Measurements from ENCODE around the gene NFAT5.

NFAT5 gene

DNA sequence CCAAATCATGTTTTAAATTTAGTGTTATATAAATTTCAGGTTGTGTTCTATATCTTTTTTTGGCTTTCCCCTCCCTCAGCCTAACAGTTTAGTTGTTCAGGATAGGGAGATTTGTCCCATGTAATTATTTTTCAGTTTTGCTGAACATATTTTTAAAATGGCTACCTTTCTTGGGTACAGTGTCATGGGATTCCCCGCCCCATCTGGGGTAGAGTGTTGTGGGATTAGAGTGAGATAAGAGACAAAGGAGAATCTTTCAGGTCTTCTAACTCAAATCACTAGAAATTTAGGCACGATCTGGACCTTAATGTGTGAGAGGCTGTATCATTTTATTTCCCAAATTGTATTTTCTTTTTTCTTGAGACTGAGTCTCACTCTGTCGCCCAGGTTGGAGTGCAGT is 24.8 kb downstream of the NFAT5 start:
- DNase-seq (ENCODE audit: extremely low read depth in 1 of 2, low read depth in 1 of 2), result no peak

DNA sequence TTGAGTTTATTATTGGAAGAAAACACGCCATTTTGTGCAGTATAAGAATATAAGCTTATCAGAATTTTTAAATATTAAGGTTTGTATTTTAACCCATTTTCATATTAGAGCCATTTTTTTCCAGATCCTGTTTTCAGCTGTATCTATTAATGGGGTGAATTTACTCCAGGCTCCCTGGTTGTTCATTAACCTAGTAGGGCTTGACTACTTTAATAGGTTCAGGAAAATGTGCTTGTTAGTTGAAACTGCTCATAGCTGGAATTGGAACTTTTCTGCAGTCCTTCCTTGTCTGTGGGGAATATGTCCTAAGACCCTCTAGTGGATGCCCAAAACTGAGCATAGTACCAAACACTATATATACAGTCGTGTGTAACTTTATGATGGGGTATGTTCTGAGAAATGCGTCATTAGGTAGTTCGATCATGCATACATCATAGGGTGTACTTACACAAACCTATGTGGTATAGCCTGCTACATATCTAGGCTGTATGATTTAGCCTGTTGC is 28.0 kb downstream of the NFAT5 start:
- DNase-seq (ENCODE audit: extremely low read depth in 1 of 2, low read depth in 1 of 2), result no peak

DNA sequence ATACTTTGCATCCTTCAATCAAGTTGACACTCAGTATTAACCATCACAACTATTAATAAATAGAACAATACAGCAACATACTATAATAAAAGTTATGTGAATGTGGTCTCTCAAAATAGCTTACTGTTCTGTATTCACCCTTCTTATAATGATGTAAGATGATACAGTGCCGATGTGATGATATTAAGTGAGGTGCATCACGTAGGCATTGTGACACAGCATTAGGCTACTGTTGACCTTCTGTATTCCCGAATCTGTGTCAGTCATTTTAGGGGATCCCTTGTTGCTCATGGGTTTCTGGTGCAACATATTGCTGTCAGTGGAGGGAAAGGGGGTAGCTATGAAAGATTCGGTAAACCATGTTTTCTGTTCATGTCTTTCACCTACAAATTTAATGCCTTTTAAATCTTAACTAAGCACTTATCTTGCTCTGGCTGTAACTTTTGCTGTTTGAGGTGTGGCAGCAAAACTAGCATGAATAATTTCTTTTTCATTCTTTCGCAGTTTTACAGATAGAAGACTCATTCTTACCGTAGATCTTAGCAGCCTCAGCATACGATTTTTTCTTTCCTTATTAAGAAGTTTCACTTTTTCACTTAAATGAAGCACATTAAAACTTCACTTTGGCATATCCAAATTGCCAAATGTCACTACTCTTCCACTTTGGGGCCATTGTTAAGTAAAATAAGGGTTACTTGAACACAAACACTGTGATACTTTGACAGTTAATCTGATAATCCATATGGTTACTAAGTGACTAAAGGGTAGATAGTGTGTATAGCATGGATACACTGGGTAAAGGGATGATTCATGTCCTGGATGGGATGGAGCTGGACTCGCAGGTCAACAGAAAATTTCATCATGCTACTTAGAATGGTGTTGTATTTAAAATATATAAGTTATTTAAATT is 29.6 kb downstream of the NFAT5 start:
- no peak for DNase-seq (ENCODE audit: extremely low read depth in 1 of 2, low read depth in 1 of 2)

- DNase-seq (ENCODE audit: extremely low read depth in 1 of 2, low read depth in 1 of 2), result no peak
Measured at GRCh38 chr16:69596801-69597200, 31.0 kb downstream of the NFAT5 start.

DNA sequence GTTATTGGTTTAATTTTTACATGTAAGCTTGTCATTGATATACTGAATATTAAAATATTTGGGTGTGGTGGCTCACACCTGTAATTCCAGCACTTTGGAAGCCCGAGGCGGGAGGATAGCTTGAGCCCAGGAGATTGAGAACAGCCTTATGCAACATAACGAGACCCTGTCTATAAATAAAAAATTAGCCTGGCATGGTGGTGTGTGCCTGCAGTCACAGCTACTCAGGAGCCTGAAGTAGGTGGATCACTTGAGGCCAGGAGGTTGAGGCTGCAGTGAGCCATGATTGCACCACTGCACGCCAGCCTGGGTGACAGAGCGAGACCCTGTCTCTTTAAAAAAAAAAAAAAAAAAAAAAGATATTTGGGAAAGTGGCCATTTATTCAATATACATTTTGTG is 32.3 kb downstream of the NFAT5 start:
- no peak for DNase-seq (ENCODE audit: extremely low read depth in 1 of 2, low read depth in 1 of 2)

DNA sequence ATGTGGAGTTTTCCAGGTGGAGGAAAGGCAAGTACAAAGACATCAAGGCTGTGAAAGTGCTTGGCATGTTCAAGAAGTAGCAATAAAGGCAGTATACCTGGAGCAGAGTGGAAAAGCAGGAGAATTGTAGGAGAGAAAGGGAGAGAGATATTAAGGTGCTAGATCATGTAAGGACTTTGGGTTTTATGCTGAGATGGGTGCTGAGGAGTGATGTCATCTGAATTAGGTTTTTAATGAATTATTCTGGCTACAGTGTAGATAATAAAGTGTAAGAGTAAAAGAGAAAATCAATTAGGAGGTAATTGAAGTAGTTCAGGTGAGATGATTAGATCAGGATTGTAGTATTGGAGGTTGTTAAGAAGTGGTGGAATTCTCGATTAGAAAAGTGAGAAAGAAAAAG is 34.0 kb downstream of the NFAT5 start:
- no peak for DNase-seq (ENCODE audit: extremely low read depth in 1 of 2, low read depth in 1 of 2)

DNA sequence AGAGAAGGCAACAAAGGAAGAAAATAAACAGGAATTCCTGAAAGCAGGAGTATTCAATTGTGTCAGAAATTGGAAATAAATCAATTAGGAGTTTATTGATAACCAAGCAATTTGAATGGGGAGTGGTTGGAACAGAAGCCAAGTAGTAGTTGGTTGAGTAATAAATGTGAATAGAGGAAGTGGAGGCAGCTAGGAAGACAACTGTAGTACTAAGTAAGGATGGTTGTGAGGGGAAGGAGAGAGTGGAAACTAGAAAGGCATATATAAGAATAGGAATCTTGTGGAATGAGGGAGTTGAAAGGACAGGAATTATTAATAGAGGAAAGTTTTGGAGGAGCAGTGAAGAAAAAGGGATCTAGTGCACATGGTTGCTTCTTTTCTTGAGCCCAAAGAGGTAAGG is 34.4 kb downstream of the NFAT5 start:
- no peak for DNase-seq (ENCODE audit: extremely low read depth in 1 of 2, low read depth in 1 of 2)

DNA sequence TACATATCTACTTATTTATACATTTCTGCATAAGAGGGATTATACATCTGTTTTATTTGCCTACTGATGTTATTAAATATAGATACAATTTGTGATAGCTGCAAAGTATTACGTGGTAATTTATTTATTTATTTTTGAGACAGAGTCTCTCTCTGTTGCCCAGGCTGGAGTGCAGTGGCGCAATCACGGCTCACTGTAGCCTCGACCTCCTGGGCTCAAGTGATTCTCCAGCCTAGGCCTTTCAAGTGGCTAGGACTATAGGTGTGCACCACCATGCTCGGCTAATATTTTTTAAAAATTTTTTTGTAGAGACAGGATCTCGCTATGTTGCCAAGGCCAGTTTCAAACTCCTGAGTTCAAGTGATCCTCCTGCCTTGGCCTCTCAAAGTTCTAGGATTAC is 35.5 kb downstream of the NFAT5 start:
- DNase-seq (ENCODE audit: extremely low read depth in 1 of 2, low read depth in 1 of 2), result no peak

- no peak for DNase-seq (ENCODE audit: extremely low read depth in 1 of 2, low read depth in 1 of 2)
Measured at GRCh38 chr16:69606985-69607384, 41.2 kb downstream of the NFAT5 start.

- no peak for DNase-seq (ENCODE audit: extremely low read depth in 1 of 2, low read depth in 1 of 2)
Measured at GRCh38 chr16:69607674-69608073, 41.9 kb downstream of the NFAT5 start.

DNA sequence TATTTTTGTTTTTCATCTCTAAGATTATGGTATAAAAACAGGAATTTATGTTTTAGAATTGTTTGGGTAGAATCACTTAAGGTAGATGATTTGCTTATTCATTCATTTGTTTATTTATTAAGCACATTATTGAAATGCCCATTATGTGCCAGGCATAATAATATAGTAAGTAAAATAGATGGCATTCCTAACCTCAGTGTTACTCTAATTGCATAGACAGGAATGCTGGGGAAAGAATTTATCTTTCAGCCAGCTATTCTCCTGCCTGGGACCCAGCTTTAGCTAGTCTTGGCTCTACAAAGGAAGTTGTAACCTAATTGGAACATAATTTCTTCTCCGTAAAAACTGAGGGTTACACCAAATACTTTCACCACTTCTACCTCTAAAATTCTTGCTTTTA is 44.6 kb downstream of the NFAT5 start:
- no peak for DNase-seq (ENCODE audit: extremely low read depth in 1 of 2, low read depth in 1 of 2)

DNA sequence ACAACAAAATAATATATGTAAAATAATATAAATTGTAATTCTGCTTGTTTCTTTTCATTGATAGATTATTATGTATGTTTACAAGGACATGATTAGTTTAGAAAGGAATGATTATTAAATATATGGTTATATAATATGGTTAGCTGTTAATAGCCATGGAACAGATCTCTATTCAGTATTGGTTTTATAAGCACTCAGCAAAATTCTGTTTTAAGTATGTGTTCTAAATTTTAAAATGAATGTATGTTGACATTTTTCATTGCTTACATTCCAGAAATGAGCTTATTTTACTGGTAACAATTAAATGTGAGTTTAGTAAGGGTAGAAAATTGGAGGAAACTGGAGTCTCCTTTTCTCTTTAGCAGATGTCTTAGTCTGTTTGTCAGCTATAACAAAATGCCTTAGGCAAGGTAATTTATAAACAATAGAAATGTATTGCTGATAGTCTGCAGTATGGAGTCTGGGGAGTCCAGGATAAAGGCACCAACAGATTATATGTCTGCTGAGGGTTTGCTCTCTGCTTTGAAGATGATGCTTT is 45.4 kb downstream of the NFAT5 start:
- DNase-seq (ENCODE audit: extremely low read depth in 1 of 2, low read depth in 1 of 2), result no peak

DNA sequence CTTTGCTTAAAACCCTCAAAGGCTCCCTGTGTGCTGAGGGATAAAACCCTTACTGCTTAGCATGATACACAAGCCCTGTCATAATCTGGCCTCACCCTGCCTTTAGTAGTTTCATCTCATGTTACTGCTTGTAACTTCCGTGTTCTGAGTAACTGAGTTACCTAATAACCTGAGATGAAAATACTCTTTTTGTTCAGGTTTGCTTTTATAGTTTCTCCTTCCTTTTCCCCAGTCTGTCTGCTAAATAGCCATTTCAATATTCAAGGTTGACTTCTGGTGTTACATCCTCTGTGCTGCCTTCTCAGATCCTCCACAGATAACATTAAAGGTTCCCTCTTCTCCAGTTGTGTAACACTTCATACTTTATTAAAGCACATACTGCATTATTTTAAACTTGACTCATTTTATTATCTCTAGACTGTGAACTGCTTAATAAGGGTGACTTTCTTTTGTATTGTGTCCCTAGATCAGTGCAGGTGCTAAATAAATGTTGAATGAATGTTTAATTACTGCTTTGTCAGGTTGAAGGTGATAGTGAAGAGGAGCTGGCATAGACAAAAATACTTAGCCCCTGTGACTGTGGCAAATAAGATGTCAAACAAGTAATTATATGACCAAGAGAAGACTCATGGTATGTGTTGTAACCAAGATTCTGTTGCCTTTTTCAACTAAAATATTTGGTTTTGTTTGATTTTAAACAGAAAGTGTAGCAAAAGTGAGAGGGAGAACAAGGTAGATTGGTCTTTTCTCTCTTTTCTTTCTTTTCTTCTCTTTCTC is 47.8 kb downstream of the NFAT5 start:
- DNase-seq (ENCODE audit: extremely low read depth in 1 of 2, low read depth in 1 of 2), result no peak

- no peak for DNase-seq (ENCODE audit: extremely low read depth in 1 of 2, low read depth in 1 of 2)
Measured at GRCh38 chr16:69615528-69615927, 49.8 kb downstream of the NFAT5 start.

DNA sequence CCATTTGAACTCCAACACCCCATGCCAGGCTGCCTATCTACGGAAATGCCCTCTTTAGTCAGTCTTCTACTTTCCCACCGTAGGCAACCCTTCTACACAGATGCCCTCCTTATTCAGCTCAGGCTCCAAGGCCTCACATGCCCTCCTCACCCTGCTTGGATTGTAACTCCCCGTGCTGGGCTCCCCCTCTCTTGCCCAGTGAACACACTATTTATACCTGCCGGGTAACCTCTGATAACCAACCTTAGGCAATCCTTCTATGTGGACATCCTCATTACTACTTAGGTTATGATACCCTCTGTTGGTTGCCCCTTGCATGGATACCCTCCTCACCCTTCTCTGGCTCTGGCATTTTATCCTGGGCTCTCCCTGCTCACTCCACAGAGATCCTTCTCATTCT is 50.3 kb downstream of the NFAT5 start:
- DNase-seq (ENCODE audit: extremely low read depth in 1 of 2, low read depth in 1 of 2), result no peak

GRCh38 chr16:69618307-69618706 is 52.5 kb downstream of the NFAT5 start:
- DNase-seq (ENCODE audit: extremely low read depth in 1 of 2, low read depth in 1 of 2), result no peak

DNA sequence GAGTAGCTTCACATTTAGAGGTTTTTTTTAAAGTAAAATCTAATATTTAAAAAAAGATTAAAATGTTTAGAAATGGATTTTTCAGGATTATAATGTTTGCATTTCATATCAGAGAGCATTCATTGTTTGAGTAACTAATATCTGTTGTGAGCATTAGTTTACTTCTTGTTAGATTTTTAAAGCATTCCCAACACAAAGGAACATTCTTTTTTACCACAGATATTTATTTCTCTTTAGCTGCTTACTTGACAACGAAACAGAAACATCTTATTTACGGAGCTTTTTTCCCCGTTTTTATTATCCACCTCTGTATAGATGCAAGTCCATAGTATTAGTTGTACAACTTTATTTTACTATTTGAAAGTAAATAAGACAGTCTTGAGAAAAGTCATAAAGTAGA is 53.0 kb downstream of the NFAT5 start:
- no peak for DNase-seq (ENCODE audit: extremely low read depth in 1 of 2, low read depth in 1 of 2)

DNA sequence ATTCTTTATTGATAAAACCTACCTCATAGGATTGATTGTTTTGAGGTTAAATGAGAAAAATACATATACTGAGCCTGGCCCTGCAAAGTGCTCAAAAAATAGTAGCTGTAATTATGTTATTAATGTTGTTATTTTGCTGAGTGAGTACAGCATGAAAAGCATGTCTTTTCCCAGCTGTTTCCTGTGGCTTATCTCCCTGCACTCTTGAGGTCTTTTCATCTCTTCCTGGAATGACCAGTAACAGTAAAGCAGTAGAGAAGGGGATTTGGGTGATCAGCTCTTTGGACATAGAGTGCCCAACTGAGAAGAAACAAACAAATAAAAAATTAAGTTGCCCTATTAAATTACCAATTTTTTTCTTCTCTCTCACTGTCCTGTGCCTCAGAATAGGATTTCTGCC is 53.7 kb downstream of the NFAT5 start:
- DNase-seq (ENCODE audit: extremely low read depth in 1 of 2, low read depth in 1 of 2), result no peak

- no peak for DNase-seq (ENCODE audit: extremely low read depth in 1 of 2, low read depth in 1 of 2)
Measured at GRCh38 chr16:69620573-69620972, 54.8 kb downstream of the NFAT5 start.

GRCh38 chr16:69621225-69621624 is 55.5 kb downstream of the NFAT5 start:
- no peak for DNase-seq (ENCODE audit: extremely low read depth in 1 of 2, low read depth in 1 of 2)

- DNase-seq (ENCODE audit: extremely low read depth in 1 of 2, low read depth in 1 of 2), result no peak
Measured at GRCh38 chr16:69626256-69626655, 60.5 kb downstream of the NFAT5 start.

DNA sequence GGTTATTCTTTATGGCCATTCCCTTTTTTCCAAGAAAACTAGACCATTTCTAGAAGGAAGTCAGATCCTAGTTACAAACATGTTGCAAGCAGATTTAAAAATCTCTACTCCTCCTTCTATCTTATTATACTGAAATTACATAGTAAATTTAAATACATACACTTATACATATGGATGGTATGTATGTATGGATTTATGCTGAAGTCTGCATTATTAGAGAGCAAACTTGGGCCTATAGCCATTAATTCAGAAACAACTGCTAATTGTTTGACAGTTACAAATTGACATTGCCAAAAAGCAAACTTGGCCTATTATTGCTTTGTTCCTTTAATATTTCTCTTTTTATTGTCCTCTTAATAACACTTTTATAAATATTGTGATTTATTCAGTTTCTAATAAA is 67.1 kb downstream of the NFAT5 start:
- DNase-seq (ENCODE audit: extremely low read depth in 1 of 2, low read depth in 1 of 2), result no peak

Data from stimulated activated CD8-positive, alpha-beta memory T cell treated with anti-CD3 and anti-CD28 coated beads, Interleukin-7, amount 100 ng/mL, for 48 hours (primary cell).